NCI-H2107 (cell line): Measurements from ENCODE around the gene DYNLT3.

ENCODE experiments used
- DNase-seq: peaks from one replicate; lab custom pipeline; 2025; lab: John Stamatoyannopoulos, UW

DYNLT3 gene, protein sequence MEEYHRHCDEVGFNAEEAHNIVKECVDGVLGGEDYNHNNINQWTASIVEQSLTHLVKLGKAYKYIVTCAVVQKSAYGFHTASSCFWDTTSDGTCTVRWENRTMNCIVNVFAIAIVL

DNA sequence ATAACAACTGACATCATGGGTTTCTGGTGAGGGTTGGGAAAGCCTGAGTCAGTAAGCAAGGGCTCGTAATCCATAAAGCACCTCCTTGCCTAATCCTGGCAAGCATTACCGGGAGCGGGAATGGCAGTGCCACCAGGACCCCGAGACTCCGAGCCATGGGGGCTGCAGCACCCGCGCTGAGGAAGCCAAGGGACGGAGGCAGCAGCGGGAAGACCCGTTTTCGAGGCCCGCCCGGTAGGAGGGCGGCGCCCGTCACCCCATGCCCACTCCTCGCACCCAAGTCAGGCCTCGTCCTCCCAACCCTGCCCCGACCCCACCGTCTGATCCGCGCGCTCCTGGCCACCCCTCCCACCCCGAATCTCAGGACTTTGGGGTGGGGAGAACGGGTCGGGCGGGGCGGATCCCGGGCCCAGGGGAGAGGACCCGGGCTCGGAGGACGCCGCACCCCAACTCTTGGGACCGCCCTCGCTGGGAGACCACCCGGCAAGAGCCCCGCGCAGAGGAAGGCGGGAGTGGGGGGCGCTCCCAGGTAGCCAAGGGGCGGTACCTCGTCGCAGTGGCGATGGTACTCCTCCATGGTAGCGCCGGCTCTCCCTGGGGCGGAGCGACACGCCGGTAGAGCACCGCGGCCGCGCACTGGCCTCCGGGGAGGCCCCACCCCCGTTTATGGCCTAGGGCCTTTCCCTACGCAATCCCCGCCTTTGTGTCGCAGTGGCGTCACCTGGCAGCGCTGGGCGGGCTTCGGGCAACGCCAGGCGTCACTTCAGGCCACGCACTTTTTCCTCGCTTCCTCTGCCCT lies at the start of gene DYNLT3:
DYNLT3 (minus strand) TSS at position 638 of the 799 bp plus-strand sequence; CDS start at position 577, 61 bp downstream.
- peak; percentile 72 for DNase-seq

DNA sequence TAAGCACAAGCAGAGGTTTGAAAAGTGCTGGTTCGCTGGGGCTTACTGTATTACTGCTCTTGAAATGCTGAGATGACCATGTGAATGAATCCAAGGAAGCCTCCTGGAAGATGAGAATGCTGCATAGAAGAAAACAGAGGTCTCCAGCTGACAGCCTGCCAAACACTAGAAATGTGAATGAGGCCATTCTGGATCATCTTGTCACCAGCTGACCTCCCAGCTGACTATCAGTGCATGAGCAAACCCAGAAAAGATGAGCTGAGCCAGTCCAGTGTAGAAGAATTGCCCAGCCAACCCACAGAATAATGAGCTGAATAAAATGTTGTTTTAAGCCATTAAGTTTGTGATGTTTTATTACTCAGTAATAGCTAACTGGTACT lies 49.1 kb upstream of the DYNLT3 start:
- no peak for DNase-seq

DNA sequence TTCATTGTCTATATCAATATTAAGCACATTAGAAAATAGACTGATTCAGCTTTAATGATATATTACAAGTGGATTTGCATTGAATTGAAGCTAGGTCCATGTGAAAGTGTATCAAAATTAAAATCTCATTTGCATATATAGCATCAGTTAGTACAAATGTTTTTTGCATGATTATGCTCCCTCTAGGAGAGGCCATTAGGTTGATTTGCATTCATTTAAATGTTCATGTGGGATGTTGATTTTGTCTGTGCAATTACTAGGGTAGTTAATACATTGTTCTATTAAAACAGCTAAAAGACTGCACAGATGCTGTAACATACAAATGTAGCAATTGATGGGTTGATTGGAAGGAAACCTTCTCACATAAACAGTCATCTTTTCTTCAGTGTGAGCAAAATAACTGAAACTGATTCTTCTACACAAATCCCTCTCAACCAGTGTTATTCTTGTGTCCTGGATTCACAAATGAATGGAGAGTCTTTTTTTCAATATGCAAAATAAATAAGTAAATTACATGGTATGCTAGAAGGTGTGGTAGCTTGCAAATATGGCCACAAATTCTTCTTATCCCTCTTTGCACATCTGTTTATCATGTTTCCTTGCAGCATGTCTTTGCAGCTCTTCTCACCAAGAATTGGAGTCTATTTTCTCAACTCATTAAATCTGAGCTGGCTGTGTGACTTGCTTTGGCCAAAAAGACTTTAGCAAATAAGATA lies 48.6 kb upstream of the DYNLT3 start:
- DNase-seq = no peak

DNA sequence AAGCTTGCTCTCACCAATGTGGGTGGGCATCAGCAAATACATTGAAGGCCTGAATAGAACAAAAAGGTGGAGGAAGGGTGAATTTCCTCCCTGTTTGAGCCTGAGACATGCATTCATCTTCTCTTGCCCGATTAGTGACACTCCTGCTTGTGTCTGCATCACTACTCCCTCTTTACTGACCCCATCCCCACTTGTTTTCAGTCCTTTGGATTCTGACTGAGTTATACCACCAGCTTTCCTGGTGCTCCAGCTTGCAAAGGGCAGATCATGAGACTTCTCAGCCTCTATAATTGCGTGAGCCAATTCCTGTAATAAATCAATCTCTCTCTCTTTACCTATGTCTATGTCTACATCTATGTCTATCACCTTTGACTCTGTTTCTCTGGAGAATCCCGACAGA lies 47.4 kb upstream of the DYNLT3 start:
- no peak for DNase-seq

DNA sequence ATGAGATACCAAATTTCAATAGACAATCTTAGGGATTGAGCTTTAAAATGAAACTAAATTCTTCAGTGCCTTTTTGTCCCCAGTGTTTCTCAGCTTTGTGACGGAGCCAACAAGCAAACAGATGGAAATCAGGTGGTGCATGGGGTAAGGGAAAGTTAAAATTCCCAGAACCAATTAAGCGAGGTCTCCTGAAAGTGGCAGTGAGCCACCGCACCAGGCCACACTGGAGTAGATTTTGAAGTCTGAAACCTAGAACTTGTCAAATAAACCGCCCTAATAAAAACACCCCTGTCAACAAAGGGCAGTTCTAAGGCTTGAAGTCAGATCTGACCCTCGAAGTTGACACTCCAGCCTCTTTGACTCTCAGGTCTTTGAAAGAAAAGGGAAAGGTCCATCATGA lies 40.6 kb upstream of the DYNLT3 start:
- no peak for DNase-seq

DNA sequence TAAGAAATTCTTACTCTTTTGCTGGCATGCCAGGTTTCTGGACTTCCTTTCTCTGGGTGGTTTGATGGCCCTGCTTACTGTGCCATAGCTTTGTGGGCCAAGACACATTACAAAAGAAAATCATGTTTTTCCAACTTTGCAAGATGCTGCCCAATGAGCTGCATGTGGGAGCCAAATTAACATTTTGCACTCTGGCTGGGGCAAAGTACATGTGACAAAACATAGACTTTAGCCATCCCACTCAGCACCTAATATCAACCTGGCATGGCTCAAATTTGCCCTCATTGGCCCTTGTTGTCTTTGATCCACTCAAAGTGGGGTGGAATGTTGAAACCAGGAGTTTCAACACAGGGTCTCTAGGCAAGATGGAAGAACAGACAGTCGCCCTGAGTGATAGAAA lies 40.0 kb upstream of the DYNLT3 start:
- DNase-seq = no peak

DNA sequence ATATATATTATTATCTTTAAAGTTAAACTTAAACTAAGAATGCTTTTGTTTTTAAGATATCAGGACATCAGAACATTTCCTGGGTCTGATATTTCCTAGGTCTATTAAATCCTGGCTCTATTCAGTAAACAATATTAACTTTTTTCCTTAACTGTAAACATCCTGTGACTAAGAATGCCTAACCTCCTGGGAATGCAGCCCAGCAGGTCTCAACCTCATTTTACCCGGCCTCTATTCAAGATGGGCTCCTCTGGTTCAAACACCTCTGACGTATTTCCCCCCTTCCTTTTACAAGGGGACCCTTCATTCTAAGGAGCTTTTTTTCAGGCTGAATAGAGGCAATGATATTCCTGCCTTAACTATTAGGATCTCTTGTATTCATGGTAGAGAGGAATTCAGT lies 35.8 kb upstream of the DYNLT3 start:
- DNase-seq = no peak

DNA sequence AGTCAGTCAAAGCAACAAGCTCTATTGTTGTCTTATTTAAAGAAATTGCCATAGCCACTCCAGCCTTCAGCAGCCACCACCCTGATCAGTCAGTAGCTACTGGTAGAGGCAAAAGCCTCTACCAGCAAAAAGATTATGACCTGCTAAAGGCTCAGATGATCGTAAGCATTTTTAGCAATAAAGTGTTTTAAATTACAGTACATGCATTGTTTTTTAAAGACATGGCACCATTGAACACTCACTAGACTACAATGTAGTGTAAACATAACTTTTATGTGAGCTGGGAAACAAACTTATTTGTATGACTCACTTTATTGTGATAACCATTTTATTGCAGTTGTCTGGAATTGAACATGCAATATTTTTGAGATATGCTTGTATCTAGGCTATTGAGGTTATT lies 32.3 kb upstream of the DYNLT3 start:
- no peak for DNase-seq

DNA sequence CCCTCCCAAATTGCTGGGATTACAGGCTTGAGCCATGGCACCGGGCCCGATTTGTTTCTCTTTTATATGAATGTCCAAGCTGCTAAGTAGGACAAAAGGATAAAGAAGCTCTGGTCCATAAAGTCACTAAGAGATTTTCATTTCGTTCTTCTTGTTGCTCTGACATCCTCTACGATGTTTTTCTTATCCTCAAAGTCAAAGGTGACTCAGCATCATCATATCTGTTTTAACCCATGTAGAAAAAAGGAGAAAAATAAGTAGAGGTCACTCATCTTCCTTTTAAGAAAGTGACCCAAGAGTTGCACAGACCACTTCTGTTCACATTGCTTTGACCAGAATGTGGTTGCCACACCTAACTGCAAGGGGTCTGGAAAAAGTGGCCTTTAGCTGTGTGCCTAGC lies 29.3 kb upstream of the DYNLT3 start:
- no peak for DNase-seq

DNA sequence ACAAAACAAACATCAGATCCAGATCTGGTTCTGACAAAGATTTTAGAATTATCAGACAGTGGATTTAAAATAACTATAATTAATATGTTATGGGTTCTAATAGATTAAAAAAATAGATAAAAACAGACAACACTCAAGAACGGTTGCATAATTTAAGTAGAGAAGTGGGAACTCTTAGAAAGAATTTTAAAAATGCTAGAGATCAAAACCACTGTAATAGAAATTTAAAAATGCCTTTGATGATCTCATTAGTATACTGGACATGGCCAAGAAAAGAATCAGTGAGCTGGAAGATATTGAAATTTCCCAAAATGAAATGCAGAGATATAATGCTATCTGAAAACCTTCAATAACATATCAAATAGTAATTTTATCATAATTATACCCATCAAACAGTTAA lies 28.3 kb upstream of the DYNLT3 start:
- DNase-seq = no peak

DNA sequence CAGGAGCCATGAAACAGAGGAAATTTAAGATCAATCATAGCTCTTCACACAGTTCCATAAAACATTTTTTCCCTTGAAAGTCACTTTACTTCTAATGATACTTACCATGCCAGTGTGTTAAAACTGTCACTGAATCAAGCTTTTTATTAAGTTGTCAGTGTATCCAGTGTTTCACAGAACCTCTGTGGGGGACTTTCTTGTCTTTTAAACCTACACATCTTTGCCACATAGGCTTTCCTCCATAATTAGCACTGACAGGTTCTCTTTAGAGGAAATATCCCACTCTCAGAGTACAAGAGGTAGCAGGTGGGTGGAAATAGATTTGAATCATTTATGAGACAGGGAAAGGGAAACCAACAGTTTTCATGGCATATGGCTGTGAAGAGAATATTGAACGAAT lies 25.8 kb upstream of the DYNLT3 start:
- DNase-seq = no peak

DNA sequence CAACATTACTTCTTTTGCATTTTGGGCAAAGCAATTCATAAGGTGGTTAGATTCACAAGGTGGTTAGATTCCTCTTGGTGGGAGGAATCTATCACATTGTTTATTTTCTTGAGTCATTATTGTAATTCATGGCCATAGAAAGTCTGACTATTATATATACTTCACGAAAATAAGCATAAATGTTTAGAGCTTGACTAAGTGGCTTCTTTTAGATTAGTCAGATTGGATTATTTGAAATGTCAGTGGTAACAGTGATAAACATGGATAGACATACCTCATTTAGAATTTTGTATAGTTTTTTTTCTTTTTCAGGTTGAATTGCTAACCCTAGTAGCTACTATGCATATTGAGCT lies 24.9 kb upstream of the DYNLT3 start:
- no peak for DNase-seq

DNA sequence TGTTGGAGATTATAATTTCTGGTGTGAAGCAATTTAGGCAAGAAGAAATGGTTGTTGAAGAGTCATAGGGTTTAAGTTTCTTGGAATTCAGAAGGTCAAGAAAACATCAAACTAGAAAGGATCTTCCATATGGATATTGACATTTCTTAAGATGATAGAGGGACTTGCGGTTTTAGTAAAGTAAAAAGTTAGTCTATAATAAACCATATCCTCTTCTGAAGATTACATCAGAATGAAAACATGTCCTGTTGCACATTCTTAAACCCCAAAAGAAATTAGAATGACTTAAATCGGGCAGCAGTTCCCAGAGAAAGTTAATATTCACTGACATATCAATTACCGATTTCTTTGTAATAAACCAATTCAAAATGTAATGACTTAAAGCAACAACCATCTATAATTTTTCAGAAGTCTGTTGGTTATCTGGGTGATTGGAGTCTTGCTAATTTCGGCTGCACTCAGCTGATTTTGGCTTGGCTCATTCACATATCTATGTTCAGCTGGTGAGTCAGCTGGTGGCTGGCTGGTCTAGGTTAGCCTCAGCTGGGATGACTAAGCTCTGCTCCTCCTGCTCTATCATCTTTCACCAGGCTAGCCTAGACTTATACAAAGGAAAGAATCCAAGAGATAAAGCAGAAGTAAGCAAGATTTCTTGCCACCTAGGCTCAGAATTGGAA lies 24.4 kb upstream of the DYNLT3 start:
- DNase-seq = no peak

DNA sequence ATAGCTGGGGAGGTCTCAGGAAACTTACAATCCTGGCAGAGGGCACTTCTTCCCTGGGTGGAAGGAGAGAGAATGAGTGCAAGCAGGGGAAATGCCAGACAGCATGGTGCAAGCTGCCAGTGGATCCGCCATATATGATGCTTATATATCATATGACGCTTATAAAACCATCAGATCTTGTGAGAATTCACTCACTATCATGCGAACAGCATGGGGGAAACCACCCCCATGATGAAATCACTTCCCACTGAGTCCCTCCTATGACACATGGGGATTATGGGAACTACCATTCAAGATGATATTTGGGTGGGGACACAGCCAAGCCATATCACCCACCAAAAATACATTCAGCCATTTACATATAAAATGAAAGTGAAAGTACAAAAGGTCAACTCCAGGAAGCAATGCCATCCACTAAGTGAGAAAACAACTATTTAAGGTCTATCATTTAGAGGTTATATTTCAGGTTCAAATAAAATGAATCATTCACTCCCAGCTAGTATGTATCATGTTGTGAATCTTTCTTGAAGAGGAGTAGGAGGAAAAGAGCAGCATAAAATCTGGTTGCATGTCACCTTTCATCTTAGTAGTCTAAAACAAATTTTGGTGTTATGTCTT lies 20.3 kb upstream of the DYNLT3 start:
- no peak for DNase-seq

DNA sequence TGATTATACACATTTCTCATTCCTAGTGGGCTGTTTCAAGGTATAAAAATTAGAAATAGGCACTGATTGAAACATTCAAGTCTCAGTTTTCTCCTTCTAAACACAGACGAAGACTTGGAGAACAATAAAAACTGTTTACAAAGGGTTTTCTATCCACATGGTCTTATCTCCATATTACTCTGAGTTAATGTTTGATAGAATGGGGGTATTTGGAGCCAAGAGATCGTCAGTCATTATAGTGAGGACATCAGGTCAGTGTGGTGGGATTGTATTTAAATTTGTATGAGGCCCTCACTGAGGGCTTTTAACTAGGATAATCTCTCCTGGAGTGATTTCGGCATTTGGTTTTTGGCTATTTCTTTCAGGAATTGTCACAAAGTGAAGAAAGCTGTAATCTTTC lies 16.4 kb upstream of the DYNLT3 start:
- DNase-seq = no peak

DNA sequence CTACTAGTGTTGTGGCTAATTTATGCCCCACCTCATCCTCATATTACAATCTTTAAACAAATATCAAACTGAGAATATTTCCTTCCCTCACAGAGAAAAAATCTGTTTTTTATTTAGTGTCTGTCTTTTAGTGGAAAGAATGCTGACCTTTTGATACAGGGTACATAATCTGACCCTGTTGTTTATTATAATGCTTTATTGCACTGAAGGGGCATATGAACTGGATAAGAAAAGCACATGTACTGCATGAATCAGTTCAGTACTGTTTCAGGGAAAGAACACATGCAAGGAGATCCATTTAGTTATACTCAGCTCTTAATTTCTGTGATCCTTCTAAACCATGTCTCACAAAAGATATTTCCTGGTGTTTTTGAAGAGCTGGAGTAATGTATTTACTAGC lies 15.5 kb upstream of the DYNLT3 start:
- no peak for DNase-seq

DNA sequence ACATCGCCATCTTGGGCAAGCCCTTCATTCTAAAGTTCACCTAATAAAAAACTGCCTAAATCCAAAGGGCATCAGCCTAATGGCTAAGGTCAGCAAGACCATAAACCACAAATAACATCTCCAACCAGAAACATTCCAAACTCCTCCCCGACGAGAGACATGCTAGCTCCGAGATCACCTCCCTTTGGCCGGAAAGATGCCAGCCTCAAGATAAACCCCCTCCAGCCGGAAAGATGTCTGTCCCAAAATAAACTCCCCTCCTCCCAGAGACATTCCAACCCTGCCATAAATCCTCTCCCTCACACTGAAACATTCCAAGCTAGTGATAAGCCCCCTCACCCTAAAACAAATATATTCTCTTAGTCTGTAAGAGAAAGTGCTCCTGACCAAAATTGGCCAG lies 13.3 kb upstream of the DYNLT3 start:
- no peak for DNase-seq

DNA sequence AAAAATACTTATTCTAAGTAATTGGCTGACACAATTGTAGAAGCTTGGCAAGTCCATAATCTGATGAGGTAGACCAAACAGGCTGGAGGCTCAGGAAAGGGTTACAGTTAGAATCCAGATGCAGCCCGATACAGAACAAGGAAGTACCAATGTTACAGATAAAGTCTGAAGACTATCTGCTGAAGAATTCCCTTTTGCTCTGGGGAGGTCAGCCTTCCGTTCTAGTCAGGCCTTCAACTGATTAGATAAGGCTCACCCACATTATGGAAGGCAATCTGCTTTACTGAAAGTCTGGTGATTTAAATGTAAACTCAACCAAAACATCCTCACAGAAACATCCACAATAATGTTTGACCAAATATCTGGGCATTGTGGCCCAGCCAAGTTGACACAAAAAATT lies 7.4 kb upstream of the DYNLT3 start:
- no peak for DNase-seq

DNA sequence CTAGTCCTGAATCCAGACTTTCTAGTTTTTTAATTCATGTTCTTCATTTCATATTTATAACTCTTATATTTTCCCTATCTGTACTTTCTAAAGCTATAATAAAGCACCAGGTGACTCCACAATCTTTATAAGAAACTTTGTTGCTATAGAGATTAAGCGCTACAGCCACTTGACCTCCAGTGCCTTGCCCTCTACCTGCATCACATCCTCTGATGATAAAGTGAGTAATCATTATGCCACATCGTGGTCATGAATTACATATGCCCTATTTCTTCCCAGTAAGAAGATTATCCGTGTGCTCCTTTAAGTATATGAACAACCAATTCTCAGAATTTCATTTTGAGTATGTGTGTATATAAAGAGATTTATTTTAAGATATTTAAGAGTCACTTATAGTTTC lies 6.8 kb upstream of the DYNLT3 start:
- DNase-seq = no peak

DNA sequence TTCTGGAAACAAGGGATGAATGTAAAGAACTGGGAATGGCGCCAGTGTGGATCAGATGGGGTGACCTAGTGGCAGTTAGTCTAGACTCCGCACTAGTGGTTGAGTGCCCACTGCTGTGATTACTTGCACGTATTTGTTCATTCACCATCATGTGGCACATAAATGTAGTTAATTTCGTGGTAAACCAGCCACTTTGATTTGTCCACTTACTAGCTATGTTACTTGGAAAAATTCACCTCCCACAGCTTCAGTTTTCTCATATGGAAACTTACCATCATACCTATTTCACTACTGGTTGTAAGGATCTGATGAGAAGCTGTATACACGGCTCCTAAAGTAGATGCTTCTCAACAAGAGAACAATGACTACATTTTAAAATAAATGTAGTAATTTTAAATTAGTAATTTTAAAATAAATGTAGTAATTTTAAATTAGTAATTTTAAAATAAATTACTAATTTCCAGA lies 394 bp upstream of the DYNLT3 start:
- no peak for DNase-seq

DNA sequence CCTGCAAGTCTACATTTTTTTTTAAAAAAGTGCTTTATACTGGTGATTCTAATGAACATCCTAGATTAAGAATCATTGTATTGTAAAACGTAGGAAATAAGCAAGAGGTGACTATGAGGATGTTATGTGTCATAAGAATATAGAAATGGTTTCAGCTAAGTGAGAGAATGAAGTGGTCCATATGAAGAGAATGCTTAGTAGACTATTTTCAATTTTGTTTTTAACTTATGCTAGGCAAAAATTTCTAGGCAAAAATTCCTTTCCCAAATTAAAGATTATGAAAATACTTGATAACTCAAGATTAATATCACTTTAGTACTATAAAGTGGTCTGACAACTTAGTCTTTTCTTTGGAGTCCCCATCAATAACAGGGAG lies 825 bp downstream of the DYNLT3 start:
- DNase-seq = no peak

DNA sequence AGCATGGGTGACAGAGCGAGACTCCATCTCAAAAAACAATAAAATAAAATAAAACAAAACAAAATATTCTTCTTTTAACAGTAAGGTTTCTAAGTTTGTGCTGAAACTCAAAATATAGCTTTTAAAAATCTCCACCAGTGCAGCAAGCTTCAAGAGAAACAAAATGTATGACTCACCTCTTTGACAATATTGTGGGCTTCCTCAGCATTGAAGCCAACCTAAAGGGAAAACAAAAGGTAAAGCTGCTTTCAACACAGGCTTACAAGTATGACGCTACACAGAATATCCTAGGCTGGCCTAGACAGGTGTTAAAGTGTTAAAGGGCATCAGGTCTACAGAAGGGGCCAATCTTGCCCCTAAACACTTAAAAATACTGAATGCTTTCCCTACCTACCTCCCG lies 1.2 kb downstream of the DYNLT3 start:
- DNase-seq = no peak

DNA sequence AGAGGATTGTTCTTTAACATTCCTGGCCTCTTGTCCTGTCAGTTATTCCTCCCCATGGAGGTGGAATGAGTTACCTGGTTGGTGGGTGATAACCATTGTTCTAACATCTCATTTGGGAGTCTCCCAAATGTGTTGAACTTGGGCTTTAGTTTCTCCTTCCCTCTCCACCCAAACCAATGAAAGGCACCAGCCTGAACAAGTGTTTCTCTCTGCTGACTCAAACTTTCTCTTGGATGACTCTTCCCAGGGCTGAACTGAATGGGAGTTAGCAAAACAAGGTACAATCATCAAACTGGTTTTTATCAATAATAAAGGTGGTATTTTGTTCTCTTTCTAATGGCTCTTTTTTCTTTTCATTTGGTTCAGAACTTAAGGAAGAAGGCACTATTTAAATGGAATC lies 2.7 kb downstream of the DYNLT3 start:
- no peak for DNase-seq
